Vagina (tissue), 2 donors: Measurements from ENCODE around the gene ACE2. TPM values are rescaled to one million over a fixed set of nuclear protein-coding genes. Genes with fewer than 3 reads are reported as not detected.
"Not testable (repeated sequence)": the region's sequence is repeated elsewhere in the genome, so short reads cannot be mapped to it uniquely, and the experiment has no call there.

Experiments
- DNase-seq, 2 donors: peaks; one replicate each; pipeline ENCODE4 v3.0.0-alpha.2; 2017; ENCODE audit errors: extremely low spot score in 2 of 2
- H3K27ac ChIP-seq: fragments of 200-600 bp; sonication (generic); one replicate; pipeline ENCODE4 v1.5.1; 2019
- H3K27me3 ChIP-seq: fragments of 200-600 bp; sonication (generic); one replicate; pipeline ENCODE4 v1.5.1; 2019
- H3K36me3 ChIP-seq, 2 donors: fragments of 200-600 bp; sonication (generic); one replicate each; pipeline ENCODE4 v1.5.1; 2017 to 2019
- H3K4me1 ChIP-seq: fragments of 200-600 bp; sonication (generic); one replicate; pipeline ENCODE4 v1.5.1; 2019
- H3K4me3 ChIP-seq, 2 donors: fragments of 200-600 bp; sonication (generic); 1 replicate in 1 of 2; 2 replicates in 1 of 2; pipeline ENCODE4 v1.5.1; 2016 to 2019
- H3K9me3 ChIP-seq: fragments of 200-600 bp; sonication (generic); one replicate; pipeline ENCODE4 v1.5.1; 2019
- POLR2A ChIP-seq, 2 donors: fragments of 450-650 bp; IDR thresholded peaks; one replicate each; pipeline ENCODE4 v1.6.1; 2017; ENCODE audit warnings: antibody characterized with exemption in 2 of 2, mild to moderate bottlenecking in 2 of 2, moderate library complexity in 2 of 2
- POLR2AphosphoS5 ChIP-seq, 2 donors: sonication (generic); formaldehyde crosslinking; IDR thresholded peaks; one replicate each; pipeline ENCODE4 v1.9.0; 2017; ENCODE audit warnings: antibody characterized with exemption in 2 of 2, mild to moderate bottlenecking in 2 of 2, low read depth in 1 of 2; ENCODE audit not compliant: insufficient read depth in 1 of 2
- intact Hi-C: fragments of 100-400 bp; cut with DNase I; formaldehyde crosslinking; loops from one replicate; pipeline ENCODE4 v1.15.1; 2023
- total RNA-seq: library from RNA; depleted of rRNA; stranded (reverse); fragments of >200 nt; gene quantifications from one replicate; pipeline ENCODE4 v1.2.3, GENCODE V29; 2016
- TF ChIP-seq, protein P1 (sequence below), 3 experiments: fragments of 450-650 bp in 2 of 3; fragments of 200-600 bp in 1 of 3; sonication (generic) in 1 of 3; IDR thresholded peaks; one replicate each; pipeline ENCODE4 v1.5.1; 2017 to 2019; ENCODE audit warnings: antibody characterized with exemption in 3 of 3, mild to moderate bottlenecking in 2 of 3, moderate library complexity in 2 of 3

The ACE2 gene
- total RNA-seq: 0.49 TPM

DNA sequence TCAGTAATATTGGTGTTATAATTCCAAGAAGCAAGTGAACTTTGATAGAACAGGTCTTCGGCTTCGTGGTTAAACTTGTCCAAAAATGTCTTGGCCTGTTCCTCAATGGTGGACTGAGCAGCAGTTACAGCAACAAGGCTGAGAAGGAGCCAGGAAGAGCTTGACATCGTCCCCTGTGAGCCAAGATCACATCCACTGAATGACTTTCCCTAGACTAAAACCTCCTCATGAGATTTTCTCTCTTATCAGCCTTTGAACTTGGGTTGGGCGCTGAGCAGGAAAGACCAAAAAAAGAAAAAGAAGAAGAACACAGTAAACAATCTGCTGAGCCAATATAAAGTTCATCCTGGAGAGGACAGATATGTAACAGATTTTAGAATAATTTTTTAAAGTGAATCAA lies at the start of gene ACE2:
ACE2 (minus strand) TSS at position 216 of the 400 bp plus-strand sequence; CDS start at position 167, 49 bp downstream.
- no peaks in the 10 kb centered on the region for H3K36me3 ChIP-seq
- H3K27me3 ChIP-seq: no peaks in the 10 kb centered on the region
- no peak within 1 kb of the TSS for H3K27ac ChIP-seq
- intact Hi-C loops: no loop called here
- no peak within 1 kb of the TSS for H3K4me3 ChIP-seq
- TF ChIP-seq POLR2A (IDR thresholded peaks at IDR 0.05): no peak
- no peak for TF ChIP-seq POLR2AphosphoS5 (IDR thresholded peaks at IDR 0.05; ENCODE audit: insufficient read depth in 1 of 2, low read depth in 1 of 2)
- TF ChIP-seq, protein P1, sequence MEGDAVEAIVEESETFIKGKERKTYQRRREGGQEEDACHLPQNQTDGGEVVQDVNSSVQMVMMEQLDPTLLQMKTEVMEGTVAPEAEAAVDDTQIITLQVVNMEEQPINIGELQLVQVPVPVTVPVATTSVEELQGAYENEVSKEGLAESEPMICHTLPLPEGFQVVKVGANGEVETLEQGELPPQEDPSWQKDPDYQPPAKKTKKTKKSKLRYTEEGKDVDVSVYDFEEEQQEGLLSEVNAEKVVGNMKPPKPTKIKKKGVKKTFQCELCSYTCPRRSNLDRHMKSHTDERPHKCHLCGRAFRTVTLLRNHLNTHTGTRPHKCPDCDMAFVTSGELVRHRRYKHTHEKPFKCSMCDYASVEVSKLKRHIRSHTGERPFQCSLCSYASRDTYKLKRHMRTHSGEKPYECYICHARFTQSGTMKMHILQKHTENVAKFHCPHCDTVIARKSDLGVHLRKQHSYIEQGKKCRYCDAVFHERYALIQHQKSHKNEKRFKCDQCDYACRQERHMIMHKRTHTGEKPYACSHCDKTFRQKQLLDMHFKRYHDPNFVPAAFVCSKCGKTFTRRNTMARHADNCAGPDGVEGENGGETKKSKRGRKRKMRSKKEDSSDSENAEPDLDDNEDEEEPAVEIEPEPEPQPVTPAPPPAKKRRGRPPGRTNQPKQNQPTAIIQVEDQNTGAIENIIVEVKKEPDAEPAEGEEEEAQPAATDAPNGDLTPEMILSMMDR (IDR thresholded peaks at IDR 0.05): no peak
- no peaks in the 10 kb centered on the region for H3K4me1 ChIP-seq
- DNase-seq: no peak
- no peaks in the 10 kb centered on the region for H3K9me3 ChIP-seq

DNA sequence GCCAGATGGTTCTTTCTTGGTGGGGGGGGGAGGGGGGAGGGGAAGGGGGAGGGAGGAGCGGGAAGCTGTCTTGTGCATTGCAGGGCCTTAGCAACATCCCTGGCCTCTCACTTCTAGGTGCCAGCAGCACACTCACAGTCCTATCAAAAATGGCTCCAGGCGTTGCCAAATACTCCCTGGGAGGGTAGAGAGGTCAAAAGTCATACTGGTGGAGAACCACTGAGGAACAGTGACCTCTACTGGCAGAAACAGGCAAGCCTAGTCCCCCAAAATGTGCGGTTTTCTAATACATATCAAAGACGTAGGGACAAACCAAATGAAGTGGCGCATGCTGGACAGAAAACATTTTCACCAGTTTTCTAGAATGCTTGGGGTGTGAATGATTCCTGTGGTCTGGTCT lies 46.8 kb upstream of the ACE2 start:
- H3K27me3 ChIP-seq, H3K36me3 ChIP-seq, H3K27ac ChIP-seq, H3K4me1 ChIP-seq, intact Hi-C loops, H3K9me3 ChIP-seq, H3K4me3 ChIP-seq, DNase-seq: not testable (repeated sequence)

DNA sequence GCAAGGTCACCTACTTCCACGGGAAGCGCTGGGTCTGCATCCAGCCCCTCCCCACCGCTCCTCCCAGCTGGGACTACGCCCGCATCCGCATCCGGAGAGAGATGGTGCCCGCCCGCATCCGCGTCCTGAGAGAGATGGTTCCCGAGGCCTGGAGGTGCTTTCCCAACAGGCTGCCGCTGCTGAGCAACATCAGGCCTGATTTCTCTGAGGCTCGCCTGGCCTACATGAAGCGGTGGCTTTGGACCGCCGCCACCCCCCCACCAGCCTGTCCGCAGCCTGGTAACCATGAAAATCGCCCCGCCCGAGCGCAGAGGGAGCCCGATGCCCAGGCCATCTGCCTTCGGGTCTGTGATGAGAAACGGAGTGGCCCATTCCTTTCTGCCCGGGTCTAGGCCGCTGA lies 45.8 kb upstream of the ACE2 start:
- no peak overlapping the region for H3K4me3 ChIP-seq
- H3K27me3 ChIP-seq: no peaks in the 10 kb centered on the region
- H3K4me1 ChIP-seq: no peaks in the 10 kb centered on the region
- TF ChIP-seq POLR2AphosphoS5 (IDR thresholded peaks at IDR 0.05; ENCODE audit: insufficient read depth in 1 of 2, low read depth in 1 of 2) (no peak), POLR2A (IDR thresholded peaks at IDR 0.05) (no peak)
- TF ChIP-seq, protein P1 (IDR thresholded peaks at IDR 0.05): no peak
- H3K27ac ChIP-seq: no peak overlapping the region
- H3K9me3 ChIP-seq: no peaks in the 10 kb centered on the region
- no peak for DNase-seq
- intact Hi-C loops: no loop called here
- H3K36me3 ChIP-seq: no peaks in the 10 kb centered on the region

DNA sequence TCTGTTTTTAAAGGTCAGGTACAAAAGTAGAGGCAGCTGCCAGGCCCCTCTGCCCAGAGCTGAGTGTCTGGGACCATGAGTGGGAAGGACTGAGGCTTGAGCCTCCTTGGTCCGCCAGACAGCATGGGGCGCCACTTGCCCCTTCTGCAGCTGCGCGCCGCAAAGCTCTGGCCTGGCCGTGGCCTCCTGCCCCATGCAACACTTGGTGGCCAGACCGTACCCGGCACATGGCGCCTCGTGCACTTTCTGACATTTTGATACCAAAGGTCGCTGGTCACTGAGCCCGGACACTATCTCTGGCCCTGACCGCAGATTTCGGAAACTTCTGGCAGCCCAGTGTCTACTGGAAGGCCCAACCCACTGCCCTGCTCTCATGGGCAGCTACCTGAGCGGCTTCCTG lies 45.3 kb upstream of the ACE2 start:
- intact Hi-C loops: no loop called here
- TF ChIP-seq POLR2A (IDR thresholded peaks at IDR 0.05) (no peak), POLR2AphosphoS5 (IDR thresholded peaks at IDR 0.05; ENCODE audit: insufficient read depth in 1 of 2, low read depth in 1 of 2) (no peak)
- TF ChIP-seq, protein P1 (IDR thresholded peaks at IDR 0.05): no peak

DNA sequence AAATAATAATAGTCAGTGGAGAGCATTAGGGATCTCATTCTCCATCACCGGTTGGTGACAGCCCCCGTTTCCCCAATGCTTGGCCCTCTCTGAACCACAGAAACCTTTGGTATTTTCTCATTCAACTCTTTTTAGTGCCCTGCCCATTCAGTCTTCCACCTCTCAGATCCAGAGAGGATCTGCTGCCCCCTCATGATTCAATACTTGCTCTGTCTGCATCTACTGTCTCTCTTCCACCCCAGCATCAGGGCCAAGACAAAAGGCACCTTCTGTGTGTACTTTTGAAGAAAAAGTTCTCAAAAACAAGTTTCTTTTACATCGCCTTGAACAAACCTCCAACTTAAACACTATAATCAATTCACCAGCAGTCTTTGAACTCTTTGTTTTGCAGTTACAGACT lies 44.5 kb upstream of the ACE2 start:
- no peaks in the 10 kb centered on the region for H3K4me1 ChIP-seq
- no peaks in the 10 kb centered on the region for H3K9me3 ChIP-seq
- intact Hi-C loops: no loop called here
- H3K27ac ChIP-seq: no peak overlapping the region
- no peak for DNase-seq
- TF ChIP-seq, protein P1 (IDR thresholded peaks at IDR 0.05): no peak
- TF ChIP-seq POLR2AphosphoS5 (IDR thresholded peaks at IDR 0.05; ENCODE audit: insufficient read depth in 1 of 2, low read depth in 1 of 2): no peak
- H3K27me3 ChIP-seq: no peaks in the 10 kb centered on the region
- H3K4me3 ChIP-seq: no peak overlapping the region
- no peaks in the 10 kb centered on the region for H3K36me3 ChIP-seq

More for the DNA sequence above, 45.3 kb upstream of the ACE2 start:
- no peak for DNase-seq
- Histone ChIP-seq H3K36me3 (no peaks in the 10 kb centered on the region), H3K27me3 (no peaks in the 10 kb centered on the region), H3K9me3 (no peaks in the 10 kb centered on the region), H3K27ac (no peak overlapping the region), H3K4me3 (no peak overlapping the region), H3K4me1 (no peaks in the 10 kb centered on the region)

DNA sequence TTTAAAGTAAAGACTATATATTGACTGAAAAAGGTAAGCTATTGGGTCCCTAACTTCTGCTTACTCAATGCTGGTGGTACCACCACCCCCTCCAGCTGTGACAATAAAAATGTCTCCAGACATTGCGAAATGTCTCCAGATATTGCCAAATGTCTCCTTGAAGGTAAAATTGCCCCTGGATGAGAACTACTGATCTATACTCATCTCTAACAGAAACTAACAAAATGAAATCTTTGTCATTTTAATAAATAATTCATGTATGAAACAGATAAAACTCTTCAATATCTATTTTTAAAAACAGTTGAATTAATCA lies 43.8 kb upstream of the ACE2 start:
- H3K4me3 ChIP-seq: no peak overlapping the region
- H3K27me3 ChIP-seq: no peaks in the 10 kb centered on the region
- intact Hi-C loops: no loop called here
- no peaks in the 10 kb centered on the region for H3K4me1 ChIP-seq
- no peaks in the 10 kb centered on the region for H3K9me3 ChIP-seq
- no peaks in the 10 kb centered on the region for H3K36me3 ChIP-seq
- H3K27ac ChIP-seq: no peak overlapping the region
- DNase-seq: no peak
- TF ChIP-seq POLR2A (IDR thresholded peaks at IDR 0.05) (no peak), POLR2AphosphoS5 (IDR thresholded peaks at IDR 0.05; ENCODE audit: insufficient read depth in 1 of 2, low read depth in 1 of 2) (no peak)
- TF ChIP-seq, protein P1 (IDR thresholded peaks at IDR 0.05): no peak
